ENCODE results near the gene CCDC86. TPM values are rescaled to one million over a fixed set of nuclear protein-coding genes. Genes with fewer than 3 reads are reported as not detected.

Gene CCDC86
- polyA plus RNA-seq, 1 of the 3 experiments (the other 2 are of a cell fraction), result 34.7 TPM

DNA sequence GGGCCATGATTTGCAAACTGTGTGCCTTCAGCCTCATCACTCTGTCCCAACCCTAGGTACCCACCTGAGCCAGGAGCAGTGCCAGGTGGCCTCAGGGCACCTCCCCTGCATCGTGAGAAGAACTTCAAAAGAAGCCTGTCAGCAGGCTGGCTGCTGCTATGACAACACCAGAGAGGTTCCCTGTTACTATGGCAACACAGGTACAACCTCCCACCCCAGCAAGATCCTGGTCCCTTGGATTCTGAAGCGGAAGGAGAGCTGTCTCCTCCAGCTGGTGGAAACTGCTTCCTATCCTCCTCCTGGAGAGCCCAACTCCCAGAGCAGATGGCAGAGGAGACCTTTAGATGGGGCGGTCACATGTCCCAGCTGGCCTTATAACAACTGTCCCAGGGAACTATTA, 28.4 kb downstream of the CCDC86 start:
- TF ChIP-seq RAD21 (IDR thresholded peaks at IDR 0.05; ENCODE audit: low read length), result no peak
- TF ChIP-seq SMC3 (IDR thresholded peaks at IDR 0.05; ENCODE audit: low read depth, low read length), result no peak
- H3K27ac ChIP-seq (ENCODE audit: low read depth in 2 of 2, low read length in 1 of 2), result no peak overlapping the region
- no peaks in the 10 kb centered on the region for H3K36me3 ChIP-seq (replicated peaks in 1 of 2; ENCODE audit: control insufficient read depth in 1 of 2, insufficient read depth in 2 of 2, low read length in 1 of 2)
- 100% methylated on average over 2 of the region's 3 CpGs for WGBS (ENCODE audit: low lambda C conversion rate)
- H3F3A ChIP-seq (replicated peaks; ENCODE audit: insufficient read depth), result no peaks in the 10 kb centered on the region
- H3K4me1 ChIP-seq (ENCODE audit: control insufficient read depth in 1 of 2, insufficient read depth in 2 of 2, low read depth in 1 of 2, low read length in 1 of 2), result peaks cover 0 to 8% of the 10 kb centered on the region in 2 experiments; a peak in 1 of 4 replicates
- no peak overlapping the region for H3K9ac ChIP-seq
- CTCF ChIA-PET, result interaction anchor here (1.3 to 7.7 kb wide), 3 partner anchors 14 to 39 kb away, joined by 5 to 56 read pairs (median 5); no protein-coding TSS in a partner anchor
- no peak overlapping the region for H3K4me3 ChIP-seq (ENCODE audit: low read depth in 2 of 2, low read length in 1 of 2)
- H3K4me2 ChIP-seq, result no peak overlapping the region
- POLR2A ChIA-PET, result no interaction called here
- no peaks in the 10 kb centered on the region for H3K27me3 ChIP-seq (ENCODE audit: insufficient read depth)
- H4K20me1 ChIP-seq (ENCODE audit: insufficient read depth), result no peaks in the 10 kb centered on the region
- H2AFZ ChIP-seq (ENCODE audit: low read depth), result no peak overlapping the region
- no peaks in the 10 kb centered on the region for H3K79me2 ChIP-seq (ENCODE audit: insufficient read depth)
- H3K9me3 ChIP-seq, result no peaks in the 10 kb centered on the region
- DNase-seq, result peak; percentile 10
- no peaks in the 10 kb centered on the region for H3K9me2 ChIP-seq

DNA sequence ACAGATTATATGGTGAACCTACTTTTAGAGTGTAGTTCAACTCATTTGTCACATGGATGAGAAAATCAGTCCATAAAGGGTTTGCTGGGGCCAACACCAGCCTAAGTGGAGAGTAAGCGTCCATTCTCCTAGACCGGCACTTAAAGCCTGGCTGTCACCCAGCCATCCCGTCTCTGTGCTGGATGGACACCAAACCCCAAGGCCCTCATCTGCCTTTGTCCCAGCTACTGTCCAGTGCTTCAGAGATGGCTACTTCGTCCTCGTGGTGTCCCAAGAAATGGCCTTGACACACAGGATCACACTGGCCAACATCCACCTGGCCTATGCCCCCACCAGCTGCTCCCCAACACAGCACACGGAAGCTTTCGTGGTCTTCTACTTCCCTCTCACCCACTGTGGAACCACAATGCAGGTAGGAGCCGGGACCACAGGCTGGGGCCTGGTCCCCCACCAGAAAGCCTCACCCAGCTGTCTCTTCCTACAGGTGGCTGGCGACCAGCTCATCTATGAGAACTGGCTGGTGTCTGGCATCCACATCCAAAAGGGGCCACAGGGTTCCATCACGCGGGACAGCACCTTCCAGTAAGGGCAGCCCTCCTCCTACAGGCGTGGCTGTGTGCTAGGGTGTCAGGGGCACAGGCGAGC, 28.9 kb downstream of the CCDC86 start:
- 81% methylated on average over 9 of the region's 13 CpGs for WGBS (ENCODE audit: low lambda C conversion rate)
- POLR2A ChIA-PET, result no interaction called here

More for the DNA sequence above, 28.9 kb downstream of the CCDC86 start:
- Histone ChIP-seq H3K27ac (ENCODE audit: low read depth in 2 of 2, low read length in 1 of 2) (no peak overlapping the region), H3K9me3 (no peaks in the 10 kb centered on the region), H3K4me1 (ENCODE audit: control insufficient read depth in 1 of 2, insufficient read depth in 2 of 2, low read depth in 1 of 2, low read length in 1 of 2) (peaks cover 0 to 8% of the 10 kb centered on the region in 2 experiments; a peak in 1 of 4 replicates), H3K9ac (no peak overlapping the region), H3K79me2 (ENCODE audit: insufficient read depth) (no peaks in the 10 kb centered on the region), H3K27me3 (ENCODE audit: insufficient read depth) (no peaks in the 10 kb centered on the region), H3K4me3 (ENCODE audit: low read depth in 2 of 2, low read length in 1 of 2) (no peak overlapping the region), H3K9me2 (no peaks in the 10 kb centered on the region), H2AFZ (ENCODE audit: low read depth) (no peak overlapping the region), H3K4me2 (no peak overlapping the region), H4K20me1 (ENCODE audit: insufficient read depth) (no peaks in the 10 kb centered on the region), H3K36me3 (replicated peaks in 1 of 2; ENCODE audit: control insufficient read depth in 1 of 2, insufficient read depth in 2 of 2, low read length in 1 of 2) (no peaks in the 10 kb centered on the region), H3F3A (replicated peaks; ENCODE audit: insufficient read depth) (no peaks in the 10 kb centered on the region)
- no peak for DNase-seq
- CTCF ChIA-PET, result interaction anchor here (1.3 to 7.7 kb wide), 4 partner anchors 15 to 40 kb away, joined by 5 to 56 read pairs (median 10); no protein-coding TSS in a partner anchor
- TF ChIP-seq RXRA (IDR thresholded peaks at IDR 0.05; ENCODE audit: borderline replicate concordance, low read depth) (no peak), GABPA (IDR thresholded peaks at IDR 0.05; ENCODE audit: low read depth) (no peak), EZH2phosphoT487 (IDR thresholded peaks at IDR 0.05; ENCODE audit: borderline replicate concordance, low read depth) (no peak), NFIC (IDR thresholded peaks at IDR 0.05; ENCODE audit: borderline replicate concordance) (no peak), MXI1 (IDR thresholded peaks at IDR 0.05; ENCODE audit: low read depth, low read length) (no peak), RFX5 (IDR thresholded peaks at IDR 0.05; ENCODE audit: low read length) (no peak), FOSL2 (IDR thresholded peaks at IDR 0.05; ENCODE audit: borderline replicate concordance, low read depth) (no peak)
- TF ChIP-seq, protein P1, sequence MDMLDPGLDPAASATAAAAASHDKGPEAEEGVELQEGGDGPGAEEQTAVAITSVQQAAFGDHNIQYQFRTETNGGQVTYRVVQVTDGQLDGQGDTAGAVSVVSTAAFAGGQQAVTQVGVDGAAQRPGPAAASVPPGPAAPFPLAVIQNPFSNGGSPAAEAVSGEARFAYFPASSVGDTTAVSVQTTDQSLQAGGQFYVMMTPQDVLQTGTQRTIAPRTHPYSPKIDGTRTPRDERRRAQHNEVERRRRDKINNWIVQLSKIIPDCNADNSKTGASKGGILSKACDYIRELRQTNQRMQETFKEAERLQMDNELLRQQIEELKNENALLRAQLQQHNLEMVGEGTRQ (IDR thresholded peaks at IDR 0.05; ENCODE audit: borderline replicate concordance, low read depth, low read length), result no peak
- TF ChIP-seq, protein P2, sequence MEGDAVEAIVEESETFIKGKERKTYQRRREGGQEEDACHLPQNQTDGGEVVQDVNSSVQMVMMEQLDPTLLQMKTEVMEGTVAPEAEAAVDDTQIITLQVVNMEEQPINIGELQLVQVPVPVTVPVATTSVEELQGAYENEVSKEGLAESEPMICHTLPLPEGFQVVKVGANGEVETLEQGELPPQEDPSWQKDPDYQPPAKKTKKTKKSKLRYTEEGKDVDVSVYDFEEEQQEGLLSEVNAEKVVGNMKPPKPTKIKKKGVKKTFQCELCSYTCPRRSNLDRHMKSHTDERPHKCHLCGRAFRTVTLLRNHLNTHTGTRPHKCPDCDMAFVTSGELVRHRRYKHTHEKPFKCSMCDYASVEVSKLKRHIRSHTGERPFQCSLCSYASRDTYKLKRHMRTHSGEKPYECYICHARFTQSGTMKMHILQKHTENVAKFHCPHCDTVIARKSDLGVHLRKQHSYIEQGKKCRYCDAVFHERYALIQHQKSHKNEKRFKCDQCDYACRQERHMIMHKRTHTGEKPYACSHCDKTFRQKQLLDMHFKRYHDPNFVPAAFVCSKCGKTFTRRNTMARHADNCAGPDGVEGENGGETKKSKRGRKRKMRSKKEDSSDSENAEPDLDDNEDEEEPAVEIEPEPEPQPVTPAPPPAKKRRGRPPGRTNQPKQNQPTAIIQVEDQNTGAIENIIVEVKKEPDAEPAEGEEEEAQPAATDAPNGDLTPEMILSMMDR (IDR thresholded peaks at IDR 0.05), result no peak

Data from SK-N-SH (cell line).